HepG2 (cell line): Measurements from ENCODE around the gene ZNF615. TPM values are rescaled to one million over a fixed set of nuclear protein-coding genes. Genes with fewer than 3 reads are reported as not detected.
A peak's percentile ranks its signal among the peaks of the same experiment; 100 is the strongest.

Experiments
- ATF4 ChIP-seq, 2 experiments: fragments of 450-650 bp in 1 of 2; sonication (generic) in 1 of 2; formaldehyde crosslinking; IDR thresholded peaks; 2 replicates each; pipeline versions ENCODE4 v1.5.0 to v1.8.0; 2020 to 2022; ENCODE audit warnings: mild to moderate bottlenecking in 1 of 2, missing genetic modification reagents in 1 of 2
- ATF5 ChIP-seq: sonication (generic); formaldehyde crosslinking; IDR thresholded peaks from 2 replicates; pipeline ENCODE4 v1.4.0; 2020; ENCODE audit warnings: mild to moderate bottlenecking, low read depth, missing genetic modification reagents
- CEBPG ChIP-seq: IDR thresholded peaks from 2 replicates; pipeline ENCODE4 v1.6.1; 2016
- CREB3 ChIP-seq: sonication (generic); formaldehyde crosslinking; IDR thresholded peaks from 2 replicates; pipeline ENCODE4 v1.5.0; 2020; ENCODE audit warnings: missing genetic modification reagents
- DMAP1 ChIP-seq: IDR thresholded peaks from 2 replicates; pipeline ENCODE4 v1.6.1; 2016
- EED ChIP-seq: sonication (generic); formaldehyde crosslinking; IDR thresholded peaks from 2 replicates; pipeline ENCODE4 v1.5.0; 2020; ENCODE audit warnings: mild to moderate bottlenecking, missing genetic modification reagents
- ESRRA ChIP-seq: sonication (generic); formaldehyde crosslinking; IDR thresholded peaks from 2 replicates; pipeline ENCODE4 v1.5.1; 2020; ENCODE audit warnings: mild to moderate bottlenecking, low read depth, missing genetic modification reagents
- FOXM1 ChIP-seq: sonication (generic); formaldehyde crosslinking; IDR thresholded peaks from 2 replicates; pipeline ENCODE4 v1.5.0; 2020; ENCODE audit warnings: missing genetic modification reagents
- HDAC2 ChIP-seq: sonication (generic); formaldehyde crosslinking; IDR thresholded peaks from 2 replicates; pipeline ENCODE4 v1.4.0; 2020; ENCODE audit warnings: missing genetic modification reagents
- ISX ChIP-seq: sonication (generic); formaldehyde crosslinking; conservative IDR thresholded peaks from 2 replicates; pipeline ENCODE4 v1.5.0; 2020; ENCODE audit warnings: missing genetic modification reagents
- KLF11 ChIP-seq: IDR thresholded peaks from 2 replicates; pipeline ENCODE4 v1.6.1; 2016; ENCODE audit warnings: missing compliant biosample characterization
- LBX2 ChIP-seq: sonication (generic); formaldehyde crosslinking; IDR thresholded peaks from 2 replicates; pipeline ENCODE4 v1.5.0; 2020; ENCODE audit warnings: missing genetic modification reagents, mild to moderate bottlenecking, borderline replicate concordance
- MLLT10 ChIP-seq: sonication (generic); formaldehyde crosslinking; IDR thresholded peaks from 2 replicates; pipeline ENCODE4 v1.4.0; 2020; ENCODE audit warnings: missing genetic modification reagents
- PAWR ChIP-seq: sonication (generic); formaldehyde crosslinking; IDR thresholded peaks from 2 replicates; pipeline ENCODE4 v1.4.0; 2020; ENCODE audit warnings: missing genetic modification reagents, mild to moderate bottlenecking, borderline replicate concordance
- PLRG1 ChIP-seq: fragments of 450-650 bp; conservative IDR thresholded peaks from 2 replicates; pipeline ENCODE4 v1.6.1; 2016
- RAD21 ChIP-seq: fragments of 450-650 bp; formaldehyde crosslinking; IDR thresholded peaks from 2 replicates; pipeline ENCODE4 v1.5.0; 2020; ENCODE audit warnings: mild to moderate bottlenecking
- RNF219 ChIP-seq: sonication (generic); formaldehyde crosslinking; IDR thresholded peaks from 2 replicates; pipeline ENCODE4 v1.5.0; 2020; ENCODE audit warnings: mild to moderate bottlenecking, missing genetic modification reagents
- ZBTB25 ChIP-seq: IDR thresholded peaks from 2 replicates; pipeline ENCODE4 v1.6.1; 2018; ENCODE audit warnings: missing genetic modification reagents
- ZNF253 ChIP-seq: sonication (generic); formaldehyde crosslinking; IDR thresholded peaks from 2 replicates; pipeline ENCODE4 v1.8.0; 2022; ENCODE audit warnings: mild to moderate bottlenecking, missing genetic modification reagents, borderline replicate concordance
- ZNF451 ChIP-seq: sonication (generic); formaldehyde crosslinking; IDR thresholded peaks from 2 replicates; pipeline ENCODE4 v1.5.0; 2020; ENCODE audit warnings: mild to moderate bottlenecking, missing genetic modification reagents
- ZNF644 ChIP-seq: IDR thresholded peaks from 2 replicates; pipeline ENCODE4 v1.6.1; 2016; ENCODE audit warnings: low read depth
- ZSCAN5A ChIP-seq: sonication (generic); formaldehyde crosslinking; IDR thresholded peaks from 2 replicates; pipeline ENCODE4 v1.8.0; 2022; ENCODE audit warnings: mild to moderate bottlenecking, missing genetic modification reagents, borderline replicate concordance
- polyA plus RNA-seq, 8 experiments: library from polyadenylated mRNA; depleted of rRNA in 3 of 8; stranded (reverse) in 7 of 8; unstranded in 1 of 8; fragments of >200 nt; fragmentation: Illumina TruSeq in 4 of 8; extraction: Trizol in 4 of 8; gene quantifications; 2 replicates each; pipeline versions ENCODE4 v1.2.1 to v1.2.3, GENCODE V29; 2011 to 2016; ENCODE audit warnings: low read depth in 4 of 8, missing spikeins in 1 of 8, mixed read lengths in 1 of 8; ENCODE audit not compliant: insufficient read depth in 1 of 8
- total RNA-seq, 5 experiments: library from RNA; depleted of rRNA; stranded (reverse); fragments of >200 nt; fragmentation: Illumina TruSeq; extraction: Trizol; gene quantifications; 2 replicates each; pipeline ENCODE4 v1.2.3, GENCODE V29; 2016; ENCODE audit warnings: low read depth in 1 of 5

Gene ZNF615
- total and polyA plus RNA-seq, 2 of the 13 experiments (the other 11 are each of a cell fraction or from before 2014, with no cell fraction given): 5.2 to 7.8 TPM

- TF ChIP-seq ATF5 (no peak), ESRRA (CRISPR knock-in tag) (no peak), RNF219 (no peak), PLRG1 (no peak), CREB3 (no peak), ATF4 (CRISPR knock-in tag; IDR thresholded peaks at IDR 0.05) (no peak), ZNF253 (CRISPR knock-in tag) (no peak), ZNF644 (no peak), HDAC2 (CRISPR knock-in tag) (peak; percentile 53; the same call in 1 of the 2 replicates), FOXM1 (CRISPR knock-in tag) (no peak), LBX2 (no peak; the same call in 1 of the 2 replicates), ZSCAN5A (CRISPR knock-in tag) (no peak), ZNF451 (CRISPR knock-in tag) (no peak), MLLT10 (CRISPR knock-in tag) (no peak), KLF11 (peak; percentile 56; the same call in 1 of the 2 replicates), PAWR (CRISPR knock-in tag) (no peak), CEBPG (CRISPR knock-in tag) (no peak), RAD21 (CRISPR knock-in tag) (no peak), EED (0 out of 2 replicates have a peak, but pooled peaks have one; percentile 73), ZBTB25 (CRISPR knock-in tag) (0 out of 2 replicates have a peak, but pooled peaks have one; percentile 21), ISX (no peak), DMAP1 (peak; percentile 86; the same call in 1 of the 2 replicates)
Measured at GRCh38 chr19:52048555-52049501, 40.8 kb upstream of the ZNF615 start, which contains the start of gene ZNF432 (continued).
